ENCODE measurements around the gene KCNK18. TPM values are rescaled to one million over a fixed set of nuclear protein-coding genes. Genes with fewer than 3 reads are reported as not detected.

The KCNK18 gene
- total RNA-seq, 1 experiment from 2014 or later = not detected

DNA sequence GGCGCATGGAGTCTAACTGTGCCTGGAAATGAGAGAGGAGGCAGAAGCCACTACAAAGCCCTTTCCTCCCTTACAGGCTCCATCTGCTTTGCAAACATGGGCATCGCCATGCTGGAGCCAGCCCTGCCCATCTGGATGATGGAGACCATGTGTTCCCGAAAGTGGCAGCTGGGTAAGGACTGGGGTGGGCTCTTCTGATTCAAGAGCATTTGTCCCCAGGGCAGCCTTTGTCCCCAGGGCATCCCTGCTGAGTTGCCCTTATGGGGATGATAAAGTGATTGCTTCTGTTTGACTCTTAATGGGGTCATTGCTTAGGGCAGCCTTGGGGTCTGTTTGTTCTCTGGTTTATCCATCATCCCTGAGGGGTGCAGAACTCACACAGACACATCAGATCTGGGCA, 60.4 kb downstream of the KCNK18 start:
- BruUV-seq (replicated peaks) = no TSS peak
- no peak overlapping the region for H3K4me3 ChIP-seq

DNA sequence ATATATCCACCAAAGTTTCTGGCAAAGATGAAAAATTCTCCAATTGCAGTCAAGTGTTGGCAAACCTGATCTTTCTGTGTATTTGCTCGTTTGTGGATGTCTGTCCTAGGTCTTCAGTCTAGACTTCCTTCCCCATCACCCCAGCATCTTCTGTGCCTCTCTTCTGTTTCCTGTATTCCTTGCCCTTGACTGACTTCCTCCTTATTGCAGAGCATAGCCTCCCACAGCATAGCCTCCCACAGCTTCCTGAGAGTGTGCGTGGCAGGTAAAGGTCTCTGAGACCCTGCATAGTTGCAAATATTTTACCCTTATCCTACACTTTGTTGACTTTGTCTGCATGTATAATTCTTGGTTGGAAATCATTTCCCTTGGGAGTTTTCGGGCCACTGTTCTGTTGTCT, 62.0 kb downstream of the KCNK18 start:
- ChIA-PET POLR2A (ENCODE audit: unreplicated experiment) (no interaction called here), CTCF (no interaction called here)
- DNase-seq = no peak
- intact Hi-C loops (cut with micrococcal nuclease; ENCODE audit: unreplicated experiment) = no loop called here
- Histone ChIP-seq H3K9me2 (ENCODE audit: insufficient read depth) (no peaks in the 10 kb centered on the region), H3K27me3 (ENCODE audit: insufficient read depth, low read depth) (0 out of 2 replicates have a peak, but pooled peaks cover 5% of the 10 kb centered on the region), H2AFZ (no peak overlapping the region), H3F3A (ENCODE audit: insufficient read depth, low read depth) (no peaks in the 10 kb centered on the region), H4K20me1 (ENCODE audit: insufficient read depth) (no peaks in the 10 kb centered on the region), H3K4me1 (replicated peaks; ENCODE audit: insufficient read depth) (no peaks in the 10 kb centered on the region), H3K27ac (no peak overlapping the region), H3K79me2 (ENCODE audit: low read depth) (no peaks in the 10 kb centered on the region), H3K4me3 (no peak overlapping the region), H3K4me2 (no peak overlapping the region), H3K36me3 (ENCODE audit: low read depth) (no peaks in the 10 kb centered on the region), H3K9me3 (ENCODE audit: insufficient read depth, low read depth) (no peaks in the 10 kb centered on the region)
- TF ChIP-seq, protein P1, sequence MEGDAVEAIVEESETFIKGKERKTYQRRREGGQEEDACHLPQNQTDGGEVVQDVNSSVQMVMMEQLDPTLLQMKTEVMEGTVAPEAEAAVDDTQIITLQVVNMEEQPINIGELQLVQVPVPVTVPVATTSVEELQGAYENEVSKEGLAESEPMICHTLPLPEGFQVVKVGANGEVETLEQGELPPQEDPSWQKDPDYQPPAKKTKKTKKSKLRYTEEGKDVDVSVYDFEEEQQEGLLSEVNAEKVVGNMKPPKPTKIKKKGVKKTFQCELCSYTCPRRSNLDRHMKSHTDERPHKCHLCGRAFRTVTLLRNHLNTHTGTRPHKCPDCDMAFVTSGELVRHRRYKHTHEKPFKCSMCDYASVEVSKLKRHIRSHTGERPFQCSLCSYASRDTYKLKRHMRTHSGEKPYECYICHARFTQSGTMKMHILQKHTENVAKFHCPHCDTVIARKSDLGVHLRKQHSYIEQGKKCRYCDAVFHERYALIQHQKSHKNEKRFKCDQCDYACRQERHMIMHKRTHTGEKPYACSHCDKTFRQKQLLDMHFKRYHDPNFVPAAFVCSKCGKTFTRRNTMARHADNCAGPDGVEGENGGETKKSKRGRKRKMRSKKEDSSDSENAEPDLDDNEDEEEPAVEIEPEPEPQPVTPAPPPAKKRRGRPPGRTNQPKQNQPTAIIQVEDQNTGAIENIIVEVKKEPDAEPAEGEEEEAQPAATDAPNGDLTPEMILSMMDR (conservative IDR thresholded peaks at IDR 0.05) = no peak
- no TSS peak for BruUV-seq (replicated peaks)

More for the DNA sequence above, 60.4 kb downstream of the KCNK18 start:
- H3K4me1 ChIP-seq (replicated peaks; ENCODE audit: insufficient read depth) = no peaks in the 10 kb centered on the region
- TF ChIP-seq, protein P1 (conservative IDR thresholded peaks at IDR 0.05) = no peak
- no peak for TF ChIP-seq EZH2 (IDR thresholded peaks at IDR 0.05; ENCODE audit: low read depth)
- POLR2A ChIA-PET (ENCODE audit: unreplicated experiment) = no interaction called here
- H3K27me3 ChIP-seq (ENCODE audit: insufficient read depth, low read depth) = peaks cover 5% of the 10 kb centered on the region; the same call in 1 of the 2 replicates
- H2AFZ ChIP-seq = no peak overlapping the region
- H4K20me1 ChIP-seq (ENCODE audit: insufficient read depth) = no peaks in the 10 kb centered on the region
- no peaks in the 10 kb centered on the region for H3K9me3 ChIP-seq (ENCODE audit: insufficient read depth, low read depth)
- no peak overlapping the region for H3K27ac ChIP-seq
- DNase-seq = no peak
- H3F3A ChIP-seq (ENCODE audit: insufficient read depth, low read depth) = no peaks in the 10 kb centered on the region
- no peaks in the 10 kb centered on the region for H3K36me3 ChIP-seq (ENCODE audit: low read depth)
- intact Hi-C loops (cut with micrococcal nuclease; ENCODE audit: unreplicated experiment) = no loop called here
- CTCF ChIA-PET = no interaction called here
- H3K4me2 ChIP-seq = no peak overlapping the region
- H3K9me2 ChIP-seq (ENCODE audit: insufficient read depth) = no peaks in the 10 kb centered on the region
- no peaks in the 10 kb centered on the region for H3K79me2 ChIP-seq (ENCODE audit: low read depth)

Small RNA genes within 50 kb of the gene (microRNA-seq; reads per million reads assigned to microRNA genes)
- 2.0 reads per million for gene MIR3663 (ENCODE audit: borderline number of aligned reads, borderline replicate concordance)

Other genes starting within 250 kb of the KCNK18 start
- 24.5 and 33.6 TPM in 2 replicates for gene SHTN1, start 192.3 kb upstream of the KCNK18 start, total RNA-seq (2021)
- gene VAX1, start 59.2 kb upstream of the KCNK18 start, total RNA-seq (2021) = not detected in 2 replicates
- gene SLC18A2, start 43.6 kb downstream of the KCNK18 start, total RNA-seq (2021) = not detected in 2 replicates
- gene PDZD8, start 178.0 kb downstream of the KCNK18 start, total RNA-seq (2021) = 13.1 and 16.0 TPM in 2 replicates